ENCODE data around the gene NOL12. TPM values are rescaled to one million over a fixed set of nuclear protein-coding genes. Genes with fewer than 3 reads are reported as not detected.

The NOL12 gene
- total RNA-seq, 2 donors from 2014 or later = 25.2 to 48.4 TPM

DNA sequence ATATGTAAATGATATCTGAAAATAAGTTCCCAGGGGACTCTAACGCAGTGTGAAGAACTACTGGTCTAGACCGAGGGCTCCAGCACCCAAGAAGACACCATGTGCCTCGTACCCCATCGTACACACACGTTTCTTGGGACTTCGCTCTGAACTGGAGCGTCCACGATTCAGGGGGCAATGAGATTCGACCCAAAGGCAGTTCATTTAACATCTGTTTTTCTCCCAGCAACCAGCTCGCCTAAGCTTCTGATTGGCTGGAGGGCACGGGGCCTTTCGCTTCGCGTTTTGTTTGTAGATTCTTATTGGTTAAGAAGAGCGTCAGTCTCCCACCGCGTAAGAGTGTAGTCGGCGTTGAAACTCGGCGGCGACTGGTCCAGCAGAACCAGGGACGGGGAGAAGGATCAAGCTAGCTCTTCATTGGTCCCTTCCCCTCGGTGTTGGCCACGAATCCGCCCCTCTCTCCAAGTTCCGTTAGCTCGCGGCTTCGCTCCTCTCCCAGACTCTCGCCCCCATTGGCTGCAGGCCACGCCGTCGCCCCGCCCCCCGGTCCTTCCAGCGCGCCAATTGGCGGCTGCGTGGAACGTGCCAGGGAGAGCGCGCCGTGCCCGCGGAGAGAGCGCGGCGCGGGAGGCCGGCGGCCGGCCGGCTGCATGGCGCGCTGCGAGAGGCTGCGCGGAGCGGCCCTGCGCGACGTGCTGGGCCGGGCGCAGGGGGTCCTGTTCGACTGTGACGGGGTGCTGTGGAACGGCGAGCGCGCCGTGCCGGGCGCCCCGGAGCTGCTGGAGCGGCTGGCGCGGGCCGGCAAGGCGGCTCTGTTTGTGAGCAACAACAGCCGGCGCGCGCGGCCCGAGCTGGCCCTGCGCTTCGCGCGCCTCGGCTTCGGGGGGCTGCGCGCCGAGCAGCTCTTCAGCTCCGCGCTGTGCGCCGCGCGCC, 27.7 kb upstream of the NOL12 start, which contains the start of gene PDXP:
Gene PDXP (plus strand): TSS at position 591 of the 933 bp plus-strand sequence. CDS start 60 bp downstream, at position 651.
- peak within 1 kb of the TSS; percentile 60 for H3K4me3 ChIP-seq
- TF ChIP-seq, protein P1, sequence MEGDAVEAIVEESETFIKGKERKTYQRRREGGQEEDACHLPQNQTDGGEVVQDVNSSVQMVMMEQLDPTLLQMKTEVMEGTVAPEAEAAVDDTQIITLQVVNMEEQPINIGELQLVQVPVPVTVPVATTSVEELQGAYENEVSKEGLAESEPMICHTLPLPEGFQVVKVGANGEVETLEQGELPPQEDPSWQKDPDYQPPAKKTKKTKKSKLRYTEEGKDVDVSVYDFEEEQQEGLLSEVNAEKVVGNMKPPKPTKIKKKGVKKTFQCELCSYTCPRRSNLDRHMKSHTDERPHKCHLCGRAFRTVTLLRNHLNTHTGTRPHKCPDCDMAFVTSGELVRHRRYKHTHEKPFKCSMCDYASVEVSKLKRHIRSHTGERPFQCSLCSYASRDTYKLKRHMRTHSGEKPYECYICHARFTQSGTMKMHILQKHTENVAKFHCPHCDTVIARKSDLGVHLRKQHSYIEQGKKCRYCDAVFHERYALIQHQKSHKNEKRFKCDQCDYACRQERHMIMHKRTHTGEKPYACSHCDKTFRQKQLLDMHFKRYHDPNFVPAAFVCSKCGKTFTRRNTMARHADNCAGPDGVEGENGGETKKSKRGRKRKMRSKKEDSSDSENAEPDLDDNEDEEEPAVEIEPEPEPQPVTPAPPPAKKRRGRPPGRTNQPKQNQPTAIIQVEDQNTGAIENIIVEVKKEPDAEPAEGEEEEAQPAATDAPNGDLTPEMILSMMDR (IDR thresholded peaks at IDR 0.05) = no peak
- peak within 1 kb of the TSS; percentile 89 to 91 for H3K9ac ChIP-seq (ENCODE audit: low read depth in 2 of 2, low read length in 2 of 2)
- H3K4me1 ChIP-seq = peaks cover 16% of the 10 kb centered on the region
- H3K27me3 ChIP-seq = no peaks in the 10 kb centered on the region
- no peaks in the 10 kb centered on the region for H3K9me3 ChIP-seq
- peak; percentile 100 for DNase-seq
- intact Hi-C loops (cut with DNase I) = no loop called here
- no peaks in the 10 kb centered on the region for H3K36me3 ChIP-seq
- peak within 1 kb of the TSS; percentile 59 for H3K27ac ChIP-seq

DNA sequence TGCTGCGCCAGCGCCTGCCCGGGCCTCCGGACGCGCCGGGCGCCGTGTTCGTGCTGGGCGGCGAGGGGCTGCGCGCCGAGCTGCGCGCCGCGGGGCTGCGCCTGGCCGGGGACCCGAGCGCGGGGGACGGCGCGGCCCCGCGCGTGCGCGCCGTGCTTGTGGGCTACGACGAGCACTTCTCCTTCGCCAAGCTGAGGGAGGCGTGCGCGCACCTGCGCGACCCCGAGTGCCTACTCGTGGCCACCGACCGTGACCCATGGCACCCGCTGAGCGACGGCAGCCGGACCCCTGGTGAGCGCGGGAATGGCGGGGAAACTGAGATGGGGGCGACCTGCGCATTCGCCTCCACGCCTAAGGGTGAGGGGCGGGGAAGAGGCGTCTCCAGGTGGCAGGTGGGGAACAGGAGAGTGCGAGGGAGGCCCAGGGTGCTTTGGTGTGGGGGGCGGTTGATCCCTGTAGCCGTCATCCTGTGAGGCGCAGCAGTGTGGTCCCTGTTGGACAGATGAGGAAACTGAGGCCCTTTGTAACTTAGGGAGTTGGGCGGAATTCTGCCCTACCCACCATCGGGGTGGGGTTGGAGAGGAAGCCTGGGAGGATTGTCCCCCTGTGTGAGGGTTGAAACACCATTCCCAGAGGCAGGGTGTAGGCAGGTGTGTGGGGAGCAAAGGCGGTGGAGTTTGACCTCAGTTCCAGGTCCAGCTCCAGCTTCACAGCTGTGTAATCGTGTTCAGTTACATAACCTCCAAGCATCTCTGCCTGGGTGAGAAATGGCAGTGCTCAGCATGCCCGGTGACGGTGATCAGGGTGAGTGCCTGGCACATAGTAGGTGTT, 26.9 kb upstream of the NOL12 start:
- Histone ChIP-seq H3K4me1 (peaks cover 16% of the 10 kb centered on the region), H3K9ac (ENCODE audit: low read depth in 2 of 2, low read length in 2 of 2) (peak overlapping the region; percentile 89 to 91), H3K27ac (peak overlapping the region; percentile 59), H3K36me3 (no peaks in the 10 kb centered on the region), H3K27me3 (no peaks in the 10 kb centered on the region), H3K4me3 (peak overlapping the region; percentile 60), H3K9me3 (no peaks in the 10 kb centered on the region)
- peak; percentile 85 for DNase-seq
- TF ChIP-seq, protein P1 (IDR thresholded peaks at IDR 0.05) = no peak
- intact Hi-C loops (cut with DNase I) = no loop called here

DNA sequence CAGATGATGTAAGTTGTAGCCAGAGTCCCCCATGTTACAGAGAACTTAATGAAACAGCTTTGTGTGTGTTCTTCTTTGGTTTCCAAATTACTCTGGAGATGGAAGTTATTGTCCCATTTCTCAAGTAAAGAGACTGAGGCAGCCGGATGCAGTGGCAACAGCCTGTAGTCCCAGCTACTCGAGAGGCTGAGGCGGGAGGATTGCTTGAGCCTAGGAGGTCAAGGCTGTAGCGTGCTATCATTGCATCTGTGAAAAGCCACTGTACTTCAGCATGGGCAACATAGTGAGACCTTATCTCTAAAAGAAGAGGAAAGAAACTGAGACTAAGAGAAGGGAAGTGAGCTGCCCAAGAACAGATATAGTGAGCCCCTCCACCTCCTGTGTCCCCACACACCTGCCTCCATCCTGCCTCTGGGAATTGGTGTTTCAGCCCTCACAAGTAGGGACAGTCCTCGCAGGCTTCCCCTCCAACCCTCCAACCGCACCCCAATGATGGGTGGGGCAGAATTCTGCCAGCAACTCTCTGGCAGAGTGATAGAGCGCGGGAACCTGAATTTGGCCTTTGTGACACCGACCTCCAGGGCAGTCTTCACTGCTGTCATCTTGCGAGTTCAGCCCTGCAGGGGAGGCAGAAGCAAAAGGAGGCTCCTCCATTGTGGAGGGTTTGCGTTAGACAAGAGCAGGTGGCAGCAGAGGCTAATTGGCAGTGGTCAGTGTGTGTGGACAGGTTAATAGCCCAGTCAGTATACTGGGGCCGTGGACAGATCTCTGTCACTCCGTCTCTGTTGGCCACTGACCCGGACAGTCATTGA, 26.0 kb upstream of the NOL12 start:
- Histone ChIP-seq H3K27ac (peak overlapping the region; percentile 37), H3K9ac (ENCODE audit: low read depth in 2 of 2, low read length in 2 of 2) (peak overlapping the region; percentile 89 to 91), H3K36me3 (no peaks in the 10 kb centered on the region), H3K4me1 (peaks cover 19% of the 10 kb centered on the region), H3K27me3 (no peaks in the 10 kb centered on the region), H3K4me3 (peak overlapping the region; percentile 60), H3K9me3 (no peaks in the 10 kb centered on the region)
- peak; percentile 69 for DNase-seq
- intact Hi-C loops (cut with DNase I) = no loop called here
- TF ChIP-seq, protein P1 (IDR thresholded peaks at IDR 0.05) = no peak

DNA sequence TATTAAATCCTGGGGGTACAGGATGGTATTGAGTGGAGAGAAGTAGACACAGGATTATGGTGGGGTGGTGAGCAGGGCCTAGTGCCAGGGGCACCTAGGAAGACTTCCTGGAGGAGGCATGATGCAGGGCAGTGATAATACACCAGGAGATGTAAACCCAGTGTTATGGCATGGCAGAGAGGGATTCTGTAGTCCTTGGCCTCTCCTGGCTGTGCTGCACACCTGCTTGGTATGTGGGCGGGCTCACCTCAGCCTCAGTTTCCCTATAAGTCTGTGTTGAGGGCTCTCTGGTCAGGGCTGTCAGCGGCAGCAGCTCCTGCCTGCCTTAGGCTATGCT, 25.5 kb upstream of the NOL12 start:
- Histone ChIP-seq H3K9me3 (no peaks in the 10 kb centered on the region), H3K4me1 (peaks cover 19% of the 10 kb centered on the region), H3K4me3 (peak overlapping the region; percentile 60), H3K27me3 (no peaks in the 10 kb centered on the region), H3K9ac (ENCODE audit: low read depth in 2 of 2, low read length in 2 of 2) (peak overlapping the region in 1 of 2 donors; percentile 91), H3K36me3 (no peaks in the 10 kb centered on the region), H3K27ac (peak overlapping the region; percentile 37)
- DNase-seq = no peak
- TF ChIP-seq, protein P1 (IDR thresholded peaks at IDR 0.05) = no peak
- intact Hi-C loops (cut with DNase I) = no loop called here
